HG03135 (cell line): Measurements from ENCODE around the gene RCN2.
"Not testable (repeated sequence)": the region's sequence is repeated elsewhere in the genome, so short reads cannot be mapped to it uniquely, and the experiment has no call there.

Experiments used
- ATAC-seq: cut with Tn5 transposase; IDR thresholded peaks from one replicate; pipeline ENCODE4 v1.9.1; 2021; ENCODE audit warnings: mild to moderate bottlenecking, moderate library complexity; ENCODE audit not compliant: unreplicated experiment

Gene RCN2

DNA sequence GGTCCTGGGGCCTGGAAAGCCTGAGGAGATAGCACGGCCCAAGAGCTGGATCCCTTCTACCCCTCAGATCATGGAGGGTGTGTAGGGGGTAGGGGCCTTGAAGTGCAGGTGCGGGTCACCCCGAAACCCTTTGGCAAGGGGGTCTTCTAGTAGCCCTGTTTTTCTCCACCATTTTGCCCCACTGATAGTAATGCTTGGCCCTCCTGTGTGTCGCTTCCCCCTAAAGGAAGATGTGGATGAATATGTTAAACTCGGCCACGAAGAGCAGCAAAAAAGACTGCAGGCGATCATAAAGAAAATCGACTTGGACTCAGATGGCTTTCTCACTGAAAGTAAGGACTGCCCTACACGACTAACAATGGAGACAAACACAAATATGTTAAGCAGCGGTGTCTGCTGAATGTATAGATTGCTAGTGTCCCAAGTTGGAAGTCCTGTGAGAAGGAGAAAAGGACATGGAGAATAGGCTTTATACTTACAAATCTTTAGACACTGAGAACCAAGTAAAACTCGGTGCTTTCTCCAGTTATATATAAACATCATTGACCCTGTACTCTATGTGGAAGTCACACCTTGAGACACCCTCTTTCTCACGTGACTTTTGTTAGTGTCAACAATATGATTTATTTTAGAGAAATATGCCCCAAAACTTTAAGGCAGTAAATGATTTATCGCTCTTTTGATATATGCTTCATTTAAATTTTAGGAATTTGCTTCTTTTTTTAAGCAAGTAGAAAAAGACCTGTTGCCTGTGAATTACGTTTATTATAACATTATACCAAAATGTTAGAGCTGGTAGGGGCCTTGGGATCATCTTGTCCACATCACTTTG lies 802 bp downstream of the RCN2 start:
- ATAC-seq: no peak

DNA sequence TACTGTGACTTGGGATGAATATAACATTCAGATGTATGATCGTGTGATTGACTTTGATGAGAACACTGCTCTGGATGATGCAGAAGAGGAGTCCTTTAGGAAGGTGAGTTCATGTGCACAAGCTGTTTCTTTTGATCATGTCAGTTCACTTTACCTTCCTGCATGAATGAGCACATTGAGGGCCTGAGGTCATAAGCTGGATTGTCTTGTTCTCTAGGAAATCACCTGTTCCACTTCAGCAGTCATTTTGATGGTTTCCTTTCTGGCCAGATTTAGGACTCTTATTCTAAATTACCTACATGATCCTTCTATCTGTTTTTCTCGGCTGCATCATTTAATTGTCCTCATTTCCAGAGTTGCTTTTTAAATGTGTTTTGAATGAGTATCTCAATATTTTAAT lies 4.1 kb downstream of the RCN2 start:
- no peak for ATAC-seq

DNA sequence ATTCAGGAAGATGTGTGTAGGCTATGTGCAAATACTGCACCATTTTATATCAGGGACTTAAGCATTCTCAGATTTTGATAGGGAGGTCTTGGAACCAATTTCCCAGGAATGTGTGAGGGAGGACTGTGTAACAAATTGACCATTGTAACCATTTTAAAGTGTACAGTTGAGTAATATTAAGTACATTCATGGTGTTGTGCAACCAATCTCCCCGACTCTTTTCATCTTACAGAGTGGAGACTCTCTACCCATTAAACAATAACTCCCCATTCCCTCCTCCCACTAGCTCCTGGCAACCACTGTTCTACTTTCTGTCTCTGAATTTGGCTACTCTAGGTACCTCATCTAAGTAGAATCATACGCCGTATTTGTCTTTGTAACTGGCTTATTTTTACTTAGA lies 5.1 kb downstream of the RCN2 start:
- no peak for ATAC-seq

DNA sequence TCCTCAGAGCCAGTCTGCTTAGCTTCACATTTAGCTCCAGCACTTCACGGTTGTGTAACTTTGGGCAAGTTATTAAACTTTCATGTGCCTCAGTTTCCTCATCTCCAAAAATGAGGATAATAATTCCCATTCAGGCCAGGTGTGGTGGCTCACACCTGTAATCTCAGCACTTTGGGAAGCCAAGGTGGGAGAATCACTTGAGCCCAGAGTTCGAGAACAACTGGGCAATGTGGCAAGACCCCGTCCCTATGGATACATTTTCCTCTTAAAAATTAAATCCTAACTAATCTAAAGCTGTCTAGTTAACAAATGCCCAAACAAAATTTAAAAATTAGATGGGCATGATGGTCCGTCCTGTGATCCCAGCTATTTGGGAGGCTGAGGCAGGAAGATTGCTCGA lies 7.2 kb downstream of the RCN2 start:
- no peak for ATAC-seq

DNA sequence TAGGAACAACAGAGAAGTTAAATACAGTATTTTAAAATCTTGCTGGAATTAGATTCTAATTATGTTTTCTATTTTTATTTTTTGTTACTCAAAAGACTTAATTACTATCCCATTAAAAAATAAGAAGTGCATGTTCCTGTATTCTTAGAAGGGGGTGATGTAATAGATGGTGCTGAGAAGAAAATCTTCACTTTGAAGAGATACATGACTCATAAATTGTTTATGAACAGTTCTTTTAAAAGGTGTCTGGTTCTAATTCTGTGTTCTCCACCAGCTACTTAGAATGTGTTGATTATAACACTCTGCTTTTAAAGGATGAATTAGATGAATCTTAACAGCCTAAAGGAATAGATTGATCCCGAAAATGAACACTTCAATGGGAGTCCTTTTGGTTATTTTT lies 8.2 kb downstream of the RCN2 start:
- ATAC-seq: no peak

DNA sequence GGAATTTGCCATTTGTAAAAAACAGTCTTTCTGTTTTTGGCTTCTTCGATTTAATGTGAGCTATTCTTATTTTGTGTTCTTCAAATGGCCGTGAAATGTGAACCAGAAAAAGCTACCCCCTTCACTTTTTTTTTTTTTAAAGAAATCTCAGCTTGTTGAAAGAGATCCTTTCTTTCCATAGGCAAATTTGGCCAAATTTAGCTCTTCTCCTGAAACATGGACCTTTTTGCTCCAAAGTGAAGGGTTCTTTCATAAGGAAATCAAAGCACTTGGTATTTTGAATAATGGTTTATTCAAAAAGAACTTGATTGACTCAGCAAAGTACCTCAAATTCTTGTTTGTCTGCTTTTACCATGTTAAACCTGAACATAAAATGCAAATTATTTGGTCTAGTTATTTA lies 10.1 kb downstream of the RCN2 start:
- ATAC-seq: no peak

DNA sequence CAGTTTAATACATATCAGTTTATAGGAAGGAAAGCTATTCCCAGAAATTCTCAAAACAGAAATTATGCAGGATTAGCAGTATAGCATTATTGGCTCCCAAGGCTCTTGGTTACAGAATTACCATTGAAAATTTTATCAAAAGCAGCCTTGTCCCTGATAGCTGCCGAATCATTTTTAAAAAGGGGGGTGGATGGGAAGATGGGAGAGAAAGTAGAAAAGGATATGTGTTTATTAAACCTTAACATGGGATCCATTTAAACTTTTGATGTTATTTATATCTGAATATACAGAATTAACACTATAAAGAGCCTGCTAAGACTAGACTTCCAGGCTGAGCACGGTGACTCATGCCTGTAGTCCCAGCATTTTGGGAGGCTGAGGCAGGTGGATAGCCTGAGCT lies 10.8 kb downstream of the RCN2 start:
- no peak for ATAC-seq

DNA sequence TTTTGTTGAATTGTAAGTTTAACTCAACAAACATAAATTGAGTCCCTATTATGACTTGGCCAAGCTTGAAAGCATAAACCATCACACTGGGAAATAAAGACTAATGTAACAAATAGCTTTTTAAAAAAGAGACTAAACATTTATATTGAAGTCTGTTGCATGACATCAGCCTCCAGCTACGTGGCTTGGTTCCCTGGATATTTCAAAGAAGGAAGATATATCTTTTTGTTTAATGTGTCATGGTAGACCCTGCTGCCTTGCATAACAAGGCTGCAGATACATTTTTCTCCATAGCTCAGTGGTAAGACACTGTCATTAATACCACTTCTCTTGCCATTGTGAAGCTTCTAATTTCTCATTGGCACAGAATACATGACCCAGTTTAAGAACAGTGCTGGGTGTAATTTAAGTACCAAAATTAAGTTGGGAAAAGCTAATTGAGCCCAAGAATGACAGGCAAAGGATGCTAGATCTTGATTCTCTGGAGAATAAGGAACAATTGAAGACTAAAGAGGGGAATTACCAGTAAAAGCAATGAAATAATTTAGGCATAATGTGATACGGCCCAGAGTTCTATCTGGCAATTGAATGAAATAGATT lies 14.0 kb downstream of the RCN2 start:
- no peak for ATAC-seq

DNA sequence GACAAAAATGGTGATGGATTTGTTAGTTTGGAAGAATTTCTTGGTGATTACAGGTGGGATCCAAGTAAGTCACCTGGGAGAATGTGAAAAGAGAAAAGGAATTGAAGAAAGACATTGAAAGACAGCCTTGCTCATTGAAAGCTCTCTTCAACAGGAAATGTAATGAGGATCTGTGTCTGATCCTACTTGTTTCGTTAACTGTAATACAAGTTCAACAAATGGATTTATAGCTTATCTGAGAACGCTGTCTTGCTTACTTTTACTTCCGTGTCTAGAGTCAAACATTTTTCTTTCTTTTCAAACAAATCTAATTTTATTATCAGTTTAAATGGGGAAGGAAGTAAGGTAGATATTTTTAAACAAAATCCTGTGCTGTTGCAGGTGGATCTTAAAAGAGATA lies 15.9 kb downstream of the RCN2 start:
- no peak for ATAC-seq

DNA sequence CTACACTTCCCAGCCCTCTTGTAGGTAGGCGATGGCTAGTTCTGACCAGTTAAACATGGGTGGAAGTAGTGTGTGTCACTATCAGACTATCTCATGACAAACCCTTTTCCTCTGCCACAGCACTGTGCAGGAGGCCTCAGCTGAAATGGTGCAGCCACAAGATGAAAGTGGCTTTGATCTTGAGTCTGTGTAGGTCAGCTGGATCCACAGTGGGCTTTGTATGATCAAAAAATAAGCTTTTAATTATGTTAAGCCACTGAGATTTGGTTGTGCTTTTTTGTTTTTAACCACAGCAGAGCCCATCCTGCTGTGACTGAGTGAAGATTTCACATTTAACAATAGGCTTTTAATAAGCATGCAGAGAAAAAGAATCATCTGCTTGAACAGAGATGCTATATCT lies 19.7 kb downstream of the RCN2 start:
- ATAC-seq: no peak

DNA sequence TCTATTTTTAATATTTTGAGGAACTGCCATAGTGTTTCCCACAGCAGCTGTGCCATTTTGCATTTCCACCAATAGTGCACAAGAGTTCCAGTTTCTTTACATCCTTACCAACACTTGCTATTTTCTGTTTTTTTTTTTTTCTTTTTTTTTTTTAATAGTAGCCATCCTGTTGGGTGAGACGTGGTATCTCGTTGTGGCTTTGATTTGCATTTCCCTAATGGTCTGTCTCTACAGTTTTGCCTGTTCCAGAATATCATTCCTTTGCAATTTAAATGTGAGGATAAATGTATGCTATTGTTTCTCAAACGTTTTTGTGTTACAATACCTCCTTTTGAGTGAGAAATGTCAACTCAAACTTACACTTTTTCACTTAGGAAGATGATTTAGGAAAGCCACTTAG lies 22.4 kb downstream of the RCN2 start:
- ATAC-seq: no peak

DNA sequence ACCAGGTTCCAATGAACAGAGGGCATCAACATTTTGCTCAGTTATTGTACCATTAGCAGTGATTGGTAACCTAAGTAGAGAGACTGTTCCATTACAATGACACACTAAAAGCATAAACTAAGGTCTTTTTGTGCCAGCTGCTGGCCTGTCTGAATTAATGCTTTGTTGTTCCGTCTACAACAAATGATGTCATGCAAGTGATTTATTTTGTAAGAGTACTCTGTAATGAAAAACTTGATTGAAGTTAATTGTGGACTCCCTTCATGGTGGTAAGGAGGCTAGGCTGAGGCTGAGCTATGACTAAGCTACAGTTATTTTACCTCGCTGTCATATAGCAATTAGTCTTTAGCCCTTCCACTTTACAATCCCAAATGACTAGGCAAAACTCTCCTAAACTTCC lies 23.2 kb downstream of the RCN2 start:
- ATAC-seq: no peak

DNA sequence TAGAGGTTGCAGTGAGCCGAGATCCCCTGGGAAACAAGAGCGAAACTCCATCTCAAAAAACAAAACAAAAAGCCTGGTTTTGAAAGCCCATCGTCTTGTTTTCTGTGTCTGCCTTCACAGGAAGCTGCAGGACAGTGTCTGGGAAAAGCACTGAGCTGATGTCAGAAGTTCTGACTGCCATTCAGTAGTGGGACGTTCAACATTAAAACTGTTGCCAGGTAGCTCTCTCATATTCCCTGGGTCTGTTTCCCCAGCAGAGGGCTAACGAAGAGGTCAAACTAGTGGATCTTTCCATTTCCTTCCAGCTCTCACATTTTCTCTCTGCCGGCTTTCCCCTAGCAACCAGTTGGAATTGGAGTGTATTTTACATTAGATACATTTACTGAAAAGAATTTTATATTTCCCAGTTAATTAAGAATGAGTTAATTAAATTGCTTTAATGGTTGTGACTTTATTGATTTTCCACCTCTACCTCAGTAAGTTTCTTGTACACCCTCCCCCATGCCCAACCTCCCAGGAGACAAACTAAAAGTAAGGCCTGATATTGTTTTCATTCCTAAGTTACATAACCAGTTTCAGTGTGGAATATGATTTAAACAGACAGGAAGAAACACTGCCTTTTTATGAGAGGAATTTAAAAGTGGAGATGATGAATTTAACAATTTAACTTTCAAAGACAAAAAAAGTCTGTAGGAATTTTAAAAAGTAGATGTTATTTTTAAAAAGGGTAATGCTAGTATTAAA lies 29.9 kb downstream of the RCN2 start:
- ATAC-seq: no peak

DNA sequence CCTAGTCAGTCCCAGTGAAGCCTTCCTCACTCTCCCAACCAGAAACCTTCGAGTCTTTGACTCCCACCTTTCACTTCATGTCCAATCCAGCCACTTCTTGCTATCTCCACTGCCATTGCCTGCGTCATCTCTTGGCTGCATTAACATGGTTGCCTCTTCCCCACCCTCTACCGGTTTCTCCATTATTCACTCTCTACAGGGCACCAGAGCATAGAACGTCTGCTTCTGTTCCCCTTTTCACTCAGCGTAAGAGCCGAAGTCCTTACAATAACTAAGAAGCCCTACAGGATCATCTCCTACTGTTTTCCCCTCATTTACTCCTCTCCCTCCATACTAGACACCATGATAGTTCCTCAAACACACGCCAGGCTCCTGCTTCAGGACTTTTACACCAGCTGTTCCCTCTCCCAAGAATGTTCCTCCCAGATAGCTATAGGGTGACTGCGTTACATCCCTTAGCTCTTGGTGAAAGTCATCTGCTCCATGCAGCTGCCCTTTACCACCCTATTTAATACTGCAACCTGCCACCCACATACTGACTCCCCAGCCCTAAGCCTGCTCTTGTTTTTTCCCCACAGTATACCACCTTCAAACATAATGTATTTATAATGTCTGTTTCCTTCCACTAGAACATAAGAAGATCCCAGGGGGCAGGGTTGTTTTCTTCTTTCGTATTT lies 30.9 kb downstream of the RCN2 start:
- ATAC-seq: no peak

DNA sequence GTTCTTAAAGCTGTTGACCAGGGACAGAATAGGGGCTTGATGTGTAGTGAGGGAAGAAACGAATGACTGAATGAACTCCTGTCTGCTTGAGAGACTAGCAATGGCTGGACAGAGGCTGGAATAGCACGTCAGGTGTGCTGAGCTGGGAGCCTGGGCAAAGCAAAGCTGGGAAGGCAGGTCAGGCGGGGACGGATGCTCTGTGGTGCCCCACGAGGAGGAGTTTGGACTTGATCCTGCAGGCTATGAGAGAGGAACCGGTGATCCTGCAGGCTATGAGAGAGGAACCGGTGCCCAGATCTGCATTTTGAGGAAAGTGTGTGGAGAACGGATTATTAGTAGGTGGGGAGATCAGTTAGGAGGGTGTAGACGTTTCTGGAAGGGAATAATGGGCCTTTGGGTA lies 32.0 kb downstream of the RCN2 start:
- ATAC-seq: no peak

DNA sequence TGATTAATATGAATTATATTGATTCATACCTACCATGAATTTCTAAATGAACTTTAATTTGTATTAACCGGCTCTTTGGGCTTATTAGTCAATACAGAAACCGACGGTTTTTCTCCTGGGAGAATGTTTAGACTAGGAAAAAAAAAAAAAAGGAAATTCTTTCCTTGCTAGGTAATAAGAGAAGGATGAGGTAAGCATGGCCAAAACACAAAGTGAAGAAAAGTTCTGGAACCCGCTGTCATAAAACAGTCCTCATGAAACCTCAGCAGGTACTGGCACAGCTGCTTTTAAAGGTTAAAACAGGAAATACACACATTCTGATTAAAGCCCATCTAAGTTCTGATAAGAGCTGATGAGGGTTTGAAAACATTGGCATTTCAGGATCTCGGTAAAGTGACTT lies 32.6 kb downstream of the RCN2 start:
- ATAC-seq: no peak

DNA sequence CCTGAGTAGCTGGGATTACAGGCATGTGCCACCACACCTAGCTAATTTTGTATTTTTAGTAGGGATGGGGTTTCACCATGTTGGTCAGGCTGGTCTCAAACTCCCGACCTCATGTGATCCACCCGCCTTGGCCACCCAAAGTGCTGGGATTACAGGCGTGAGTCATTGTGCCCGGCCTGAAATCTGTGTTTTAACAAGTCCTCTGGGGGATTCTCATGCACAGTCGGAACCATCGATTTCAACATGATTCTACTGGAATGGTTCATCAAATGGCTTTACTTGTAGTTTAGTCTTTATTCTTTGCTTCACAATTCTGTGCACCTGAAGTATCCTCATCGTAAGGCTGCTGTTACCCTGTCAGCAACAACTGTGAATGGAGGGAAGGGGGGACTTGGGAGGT lies 34.5 kb downstream of the RCN2 start:
- ATAC-seq: not testable (repeated sequence)

DNA sequence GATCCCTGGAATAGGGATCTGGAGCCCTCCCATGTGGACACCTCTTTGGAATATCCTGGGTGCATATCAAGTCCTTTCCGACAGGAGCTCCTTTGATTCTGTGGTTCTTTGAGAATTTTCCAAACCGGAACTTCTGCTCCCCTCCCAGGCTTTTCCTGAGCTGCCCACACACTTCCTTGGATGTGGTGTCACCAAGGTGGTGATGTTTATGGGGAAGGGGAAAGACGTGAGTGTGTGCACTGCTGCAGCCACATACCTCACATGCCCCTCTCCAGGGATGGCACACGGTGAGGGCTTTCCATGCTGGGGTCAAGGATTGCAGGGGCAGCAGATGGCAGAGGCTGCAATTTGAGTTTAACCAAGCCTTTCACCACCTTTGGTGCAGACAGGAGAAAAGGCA lies 35.5 kb downstream of the RCN2 start:
- ATAC-seq: no peak

DNA sequence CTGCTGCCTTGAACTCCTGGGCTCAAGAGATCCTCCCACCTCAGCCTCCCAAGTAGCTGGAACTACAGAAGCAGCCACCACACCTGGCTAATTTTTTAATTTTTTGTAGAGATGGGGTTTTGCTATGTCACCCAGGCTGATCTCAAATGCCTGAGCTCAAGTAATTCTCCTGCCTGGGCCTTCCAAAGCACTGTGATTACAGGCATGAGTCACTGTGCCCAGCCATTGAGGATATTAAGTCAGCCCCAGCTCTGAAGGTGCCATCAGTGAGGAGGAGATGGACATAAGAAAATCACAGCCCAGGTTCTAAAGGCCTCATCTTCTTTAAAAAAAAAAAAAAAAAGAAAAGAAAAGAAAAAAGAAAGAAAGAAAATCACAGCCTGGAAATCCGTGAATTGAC lies 36.8 kb downstream of the RCN2 start:
- ATAC-seq: no peak

DNA sequence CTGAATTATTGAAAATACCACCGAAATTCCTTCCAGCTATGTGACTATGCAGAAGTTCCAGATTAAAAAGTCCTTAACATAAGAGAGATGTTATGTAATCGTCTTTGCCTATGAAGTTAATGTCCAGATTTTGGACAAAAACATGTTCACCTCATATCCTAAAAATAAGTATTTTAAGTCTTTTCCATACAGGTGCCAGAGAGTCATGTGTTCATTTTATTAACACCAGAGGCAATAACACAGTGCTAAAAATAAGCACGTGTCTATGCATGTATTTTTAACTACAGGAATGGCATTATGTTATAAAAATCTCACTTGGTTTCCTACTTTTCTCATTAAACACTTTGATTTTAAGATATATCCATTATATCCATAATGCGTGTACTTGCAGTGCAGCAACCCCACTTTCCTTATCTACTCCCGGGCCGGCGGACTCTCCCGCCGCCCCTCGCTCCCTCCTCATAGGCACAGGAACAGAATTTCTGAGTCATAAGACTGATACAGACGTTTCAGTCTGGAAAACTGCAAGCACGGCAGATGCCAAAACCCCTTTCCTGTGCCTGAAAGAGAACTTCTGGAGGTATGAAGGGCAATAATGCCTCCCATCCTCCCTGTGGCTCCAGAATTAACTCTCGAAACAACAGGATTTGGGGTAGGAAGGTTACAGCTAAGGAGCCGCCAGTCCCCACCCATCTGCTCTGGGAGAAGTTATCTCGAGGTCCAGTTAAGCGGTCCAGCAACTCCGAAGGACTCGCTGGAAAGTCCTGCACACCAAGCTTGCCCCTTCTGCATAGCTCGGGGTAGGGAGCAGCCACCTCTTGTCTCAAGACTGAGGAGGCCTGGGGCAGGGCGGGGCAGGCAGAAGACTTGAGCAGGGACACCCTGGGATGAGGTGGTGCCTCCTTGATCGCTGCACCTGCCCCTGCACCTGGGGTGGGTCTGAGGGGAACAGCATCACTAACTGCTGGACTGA lies 41.1 kb downstream of the RCN2 start:
- ATAC-seq: no peak
